Fibroblast of gingiva (primary cell): ENCODE results near the gene PIBF1.
"Not testable (repeated sequence)": the region's sequence is repeated elsewhere in the genome, so short reads cannot be mapped to it uniquely, and the experiment has no call there.

Experiments
- DNase-seq: peaks from one replicate; pipeline ENCODE4 v3.0.0-alpha.2; 2011; ENCODE audit warnings: low read depth

PIBF1 gene

DNA sequence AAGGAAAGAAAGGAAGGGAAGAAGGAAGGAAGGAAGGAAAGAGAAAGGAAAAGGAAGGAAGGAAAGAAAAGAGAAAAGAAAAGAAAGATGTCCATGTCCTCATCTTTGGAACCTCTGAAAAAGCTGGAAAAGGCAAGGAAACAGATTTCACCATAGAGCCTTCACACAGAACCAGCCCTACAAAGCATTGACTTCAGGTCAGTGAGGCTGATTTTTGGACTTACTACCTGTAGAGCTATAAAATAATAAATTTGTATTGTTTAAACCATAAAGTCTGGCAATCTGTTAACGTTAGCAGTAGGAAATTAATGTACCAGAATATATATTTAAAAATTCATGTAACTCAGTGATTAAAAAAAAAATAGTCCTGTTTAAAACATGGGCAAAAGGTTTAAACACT is 130.0 kb downstream of the PIBF1 start:
- DNase-seq = no peak

- peak; percentile 47 for DNase-seq
Measured at GRCh38 chr13:72920097-72920496, 138.2 kb downstream of the PIBF1 start.

GRCh38 chr13:72931311-72931710 is 149.4 kb downstream of the PIBF1 start:
- no peak for DNase-seq

- no peak for DNase-seq
Measured at GRCh38 chr13:72932250-72932649, 150.3 kb downstream of the PIBF1 start.

GRCh38 chr13:72946267-72946666 is 164.3 kb downstream of the PIBF1 start:
- not testable (repeated sequence) for DNase-seq

GRCh38 chr13:72952529-72953141 is 170.7 kb downstream of the PIBF1 start:
- DNase-seq = no peak

DNA sequence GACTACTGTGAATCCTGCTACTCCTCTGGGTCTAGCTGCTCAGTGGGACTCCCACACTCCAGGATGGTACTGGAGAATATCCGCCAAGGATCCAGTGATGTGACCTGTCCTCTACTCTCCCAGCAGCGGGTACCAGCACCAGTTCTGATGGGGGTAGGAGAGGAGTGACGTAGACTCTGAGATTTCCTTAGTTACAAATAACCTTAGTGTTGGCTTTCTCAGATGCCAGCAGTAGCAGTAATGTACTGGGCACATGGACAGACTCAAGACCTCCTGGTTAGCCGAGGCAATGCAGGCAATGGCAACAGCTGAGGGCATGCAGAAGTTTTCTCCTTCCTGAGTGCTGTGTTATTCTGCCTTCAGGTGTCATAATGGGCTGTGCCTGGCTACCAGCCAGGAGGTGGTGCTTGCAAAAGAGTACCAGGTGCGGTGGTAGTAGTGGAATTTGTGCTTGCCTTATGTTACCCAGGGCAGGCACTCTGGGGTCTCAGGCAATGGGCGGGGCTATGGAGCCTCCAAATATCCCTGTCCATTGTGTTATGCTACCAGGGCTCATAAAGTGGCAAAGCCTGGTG is 171.5 kb downstream of the PIBF1 start:
- DNase-seq = no peak

DNA sequence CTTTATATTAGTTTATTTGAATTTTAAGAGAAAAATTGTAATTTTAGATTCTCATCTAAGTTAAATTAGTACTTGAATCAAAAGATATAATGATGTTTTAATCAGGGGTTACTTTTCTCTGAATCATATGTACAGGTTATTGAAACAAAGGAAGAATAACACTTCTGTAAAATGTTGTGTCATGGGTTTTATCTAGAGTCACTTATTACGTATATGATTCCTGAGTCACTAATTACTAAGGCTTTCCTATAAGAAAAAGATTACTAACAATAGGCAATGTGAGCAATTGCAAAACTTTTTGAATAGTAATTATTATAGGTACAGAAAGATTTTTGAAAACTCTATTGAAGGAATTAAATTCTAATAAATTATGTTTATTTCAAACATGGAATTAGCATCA is 177.7 kb downstream of the PIBF1 start:
- no peak for DNase-seq

DNA sequence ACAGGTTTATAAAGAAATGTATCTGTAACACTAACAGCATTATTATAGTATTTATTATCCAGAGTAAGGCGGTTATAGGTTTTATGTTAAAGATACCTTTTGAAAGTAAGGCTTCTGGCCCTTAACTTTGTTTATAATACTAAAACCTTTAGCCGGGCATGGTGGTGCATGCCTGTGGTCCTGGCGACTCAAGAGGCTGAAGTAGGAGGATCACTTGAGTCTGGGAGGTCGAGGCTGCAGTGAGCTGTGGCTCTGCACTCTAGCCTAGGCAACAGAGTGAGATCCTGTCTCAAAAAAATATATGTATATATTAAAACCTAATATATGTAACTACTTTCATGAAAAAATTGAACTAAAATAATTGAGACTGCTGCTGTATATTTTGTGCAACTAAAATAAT is 178.2 kb downstream of the PIBF1 start:
- DNase-seq = no peak

DNA sequence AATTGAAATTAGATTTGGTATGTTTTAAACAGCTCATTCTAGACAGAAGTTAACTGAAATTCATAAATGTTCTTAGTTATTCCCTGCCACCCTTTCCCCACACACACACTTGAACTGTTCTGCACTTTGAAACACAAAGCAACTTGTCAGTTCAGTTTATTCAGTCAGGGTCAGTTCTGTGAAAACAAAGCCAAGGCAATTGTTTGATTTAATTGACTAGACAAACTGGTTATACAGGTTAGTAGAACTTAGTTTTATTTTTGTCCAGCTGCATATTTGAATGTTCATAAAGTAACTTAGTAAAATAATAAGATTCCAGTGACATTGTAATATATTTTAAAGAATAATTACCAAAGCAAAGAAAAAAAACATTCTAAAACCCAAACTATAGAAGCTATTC is 178.6 kb downstream of the PIBF1 start:
- no peak for DNase-seq

- DNase-seq = no peak
Measured at GRCh38 chr13:72963762-72964161, 181.8 kb downstream of the PIBF1 start.

DNA sequence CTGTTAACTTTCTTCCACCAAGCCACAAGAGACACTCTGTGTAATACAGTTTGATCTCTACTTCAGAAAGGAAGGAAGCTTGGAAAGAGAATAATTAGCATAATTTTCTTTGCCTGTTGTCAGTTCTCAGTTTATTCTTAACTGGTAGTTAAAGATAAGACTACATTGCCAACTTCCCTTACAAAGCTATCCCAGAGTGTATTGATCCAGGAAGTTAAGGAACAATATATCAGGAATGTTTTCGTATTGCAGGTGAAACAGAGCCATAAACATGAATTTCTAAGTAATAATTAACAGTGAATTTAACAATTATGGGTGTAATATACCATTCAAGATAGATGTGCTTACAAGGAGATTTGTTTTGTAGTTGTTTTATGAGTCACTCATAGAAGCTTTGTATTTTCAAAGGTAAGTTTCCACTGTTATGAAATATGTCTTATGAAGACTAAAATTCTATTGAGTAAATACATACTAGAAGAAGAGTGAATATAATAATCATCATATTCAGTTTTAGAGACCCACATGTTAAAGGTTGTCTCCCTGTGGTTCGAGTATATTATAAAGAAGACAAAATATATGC is 188.5 kb downstream of the PIBF1 start:
- DNase-seq = no peak

DNA sequence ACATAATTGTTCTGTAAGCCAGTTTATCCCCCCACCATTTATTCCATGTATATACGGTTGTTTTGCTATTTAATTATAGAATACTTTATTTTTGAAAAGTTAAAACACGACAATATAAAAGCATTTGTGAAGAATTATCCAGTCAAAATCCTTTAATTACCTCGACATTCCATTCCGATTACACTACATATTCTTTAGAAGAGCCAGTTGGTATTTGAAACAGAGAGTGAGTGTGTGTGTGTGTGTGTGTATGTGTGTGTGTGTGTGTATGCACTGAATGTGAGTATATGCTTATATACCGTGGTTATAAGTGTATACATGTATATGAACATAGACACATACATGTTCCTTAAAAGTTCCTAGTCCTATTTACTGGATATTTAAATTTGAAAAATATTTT is 189.0 kb downstream of the PIBF1 start:
- DNase-seq = peak; percentile 15

DNA sequence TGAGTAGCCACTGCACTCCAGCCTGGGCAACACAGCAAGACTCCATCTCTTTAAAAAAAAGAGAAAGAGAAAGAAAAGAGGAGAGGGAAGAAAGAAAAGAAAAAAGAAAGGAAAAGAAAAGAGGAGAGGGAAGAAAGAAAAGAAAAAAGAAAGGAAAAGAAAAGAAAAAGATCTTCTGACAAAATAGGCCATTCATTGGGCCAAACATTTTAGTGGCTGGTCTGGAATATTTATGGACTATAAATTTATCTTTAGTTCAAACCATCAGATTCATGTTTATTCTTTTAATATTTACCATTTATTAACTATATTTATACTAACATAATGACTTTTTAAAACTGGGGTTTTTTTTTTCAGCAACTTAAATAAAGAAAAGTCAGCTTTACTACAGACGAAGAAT is 191.3 kb downstream of the PIBF1 start:
- no peak for DNase-seq

- peak; percentile 97 for DNase-seq
Measured at GRCh38 chr13:72983085-72983768, 201.3 kb downstream of the PIBF1 start.

DNA sequence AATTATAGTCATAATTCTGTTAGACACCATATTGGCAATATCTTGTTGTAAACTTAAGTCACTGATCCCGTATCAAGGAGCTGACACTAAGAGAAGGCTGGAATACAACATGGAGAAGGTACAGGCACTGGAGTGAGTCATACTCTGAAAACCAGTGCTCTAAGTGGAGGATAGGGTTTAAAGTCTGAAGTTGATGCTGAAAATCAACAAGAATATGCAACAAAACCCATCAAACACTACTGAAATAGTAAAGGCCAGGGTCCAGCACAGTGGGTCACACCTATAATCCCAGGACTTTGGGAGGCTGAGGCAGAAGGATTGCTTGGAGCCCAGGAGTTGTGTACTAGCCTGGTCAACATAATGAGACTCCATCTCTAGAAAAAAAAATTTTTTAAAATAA is 203.7 kb downstream of the PIBF1 start:
- no peak for DNase-seq

DNA sequence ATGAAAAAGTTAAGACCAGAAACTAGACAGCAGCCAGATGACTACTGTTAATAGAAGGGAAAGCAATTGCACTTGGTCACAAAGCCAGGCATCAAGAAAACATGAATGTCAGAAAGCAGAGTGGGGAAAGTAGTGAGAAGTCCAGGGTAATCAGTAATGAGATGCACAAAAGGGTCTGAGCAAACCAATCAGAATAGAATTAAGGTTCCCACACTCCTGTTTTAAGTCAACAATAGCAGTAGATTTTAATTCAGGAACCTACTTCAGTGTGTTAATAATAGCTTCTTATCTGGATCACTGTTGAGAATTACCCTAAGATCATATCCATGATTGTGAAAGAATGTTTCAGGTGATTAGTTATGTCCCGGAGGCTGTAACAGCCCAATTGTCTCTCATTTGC is 204.3 kb downstream of the PIBF1 start:
- no peak for DNase-seq

GRCh38 chr13:72990953-72991352 is 209.0 kb downstream of the PIBF1 start:
- DNase-seq = peak; percentile 80

- no peak for DNase-seq
Measured at GRCh38 chr13:72998012-72998411, 216.1 kb downstream of the PIBF1 start.

- peak; percentile 69 for DNase-seq
Measured at GRCh38 chr13:73000027-73000674, 218.2 kb downstream of the PIBF1 start.

DNA sequence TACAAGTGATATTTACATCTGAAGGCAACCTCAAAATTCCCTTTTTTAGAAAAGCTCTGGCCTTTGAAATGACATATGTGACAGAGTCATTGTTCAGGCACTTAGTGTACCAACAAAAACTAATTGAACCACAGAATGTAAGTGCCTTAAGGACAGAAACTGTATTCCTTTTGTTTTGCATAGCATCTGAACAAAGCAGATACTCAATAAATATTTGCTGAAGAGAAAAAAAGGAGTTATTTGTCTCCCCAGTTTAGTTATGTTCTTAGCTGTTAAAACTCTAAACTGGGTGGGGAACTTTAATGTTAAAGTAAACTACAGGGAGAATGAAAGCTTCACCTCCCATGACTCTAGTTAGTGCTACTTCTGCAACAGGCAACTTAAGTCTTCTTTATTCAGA is 220.0 kb downstream of the PIBF1 start:
- no peak for DNase-seq

DNA sequence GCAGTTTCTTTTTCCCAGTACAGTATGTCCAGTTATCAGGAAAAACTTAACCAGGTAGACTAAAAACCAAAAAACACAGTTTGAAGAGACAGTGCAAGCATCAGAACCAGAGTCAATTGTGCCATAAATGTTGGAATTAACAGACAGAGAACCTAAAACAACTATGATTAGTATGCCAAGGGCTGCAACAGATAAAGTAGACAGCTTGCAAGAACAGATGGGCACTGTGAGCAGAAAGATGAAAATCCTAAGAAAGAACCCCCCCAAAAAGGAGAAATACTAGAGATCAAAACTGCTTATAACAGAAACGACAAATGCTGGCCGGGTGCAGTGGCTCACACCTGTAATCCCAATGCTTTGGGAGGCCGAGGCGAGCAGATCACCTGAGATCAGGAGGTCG is 229.8 kb downstream of the PIBF1 start:
- no peak for DNase-seq

DNA sequence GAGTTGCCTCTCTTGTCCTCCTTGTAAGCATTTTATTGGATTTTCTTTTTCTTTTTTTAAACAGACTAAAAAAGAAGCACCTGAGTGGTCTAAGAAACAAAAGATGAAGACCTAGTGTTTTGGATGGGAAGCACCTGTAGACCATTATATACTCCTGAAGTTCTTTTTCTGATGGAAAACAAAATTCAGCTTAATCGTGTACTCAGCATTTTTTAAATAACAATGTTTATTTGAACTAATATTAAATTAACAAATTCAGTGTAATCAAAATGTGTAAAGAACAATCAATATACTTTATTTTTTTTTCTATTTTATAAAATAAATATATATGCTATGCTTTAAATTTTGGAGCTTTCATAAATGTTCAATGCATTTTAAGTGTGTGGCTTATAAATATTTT is 233.9 kb downstream of the PIBF1 start:
- DNase-seq = no peak
